RWPE1 (cell line): ENCODE measurements around the gene STING1.
"Not testable (repeated sequence)": the region's sequence is repeated elsewhere in the genome, so short reads cannot be mapped to it uniquely, and the experiment has no call there.

ENCODE experiments used
- CTCF ChIA-PET: fragments of 350-600 bp; sonication (Branson Sonifier 250); formaldehyde crosslinking; extraction: SDS; loops from one replicate; lab custom pipeline; 2021; lab: Yijun Ruan, JAX
- POLR2A ChIA-PET: fragments of 400-600 bp; formaldehyde crosslinking; extraction: SDS; loops from one replicate; lab custom pipeline; 2020; ENCODE audit warnings: antibody characterized with exemption; ENCODE audit not compliant: low non-redundant PET; lab: Yijun Ruan, JAX
- DNase-seq: peaks from one replicate; pipeline ENCODE4 v3.0.0; 2012; ENCODE audit warnings: low spot score
- H3K27ac ChIP-seq: fragments of 450-650 bp; 2 replicates; pipeline ENCODE4 v1.5.1; 2017
- CTCF ChIP-seq: fragments of 450-650 bp; conservative IDR thresholded peaks from 2 replicates; pipeline ENCODE4 v1.5.1; 2017; ENCODE audit warnings: low read depth, mild to moderate bottlenecking

Gene STING1

GRCh38 chr5:139446956-139447779 lies 35.4 kb downstream of the STING1 start:
- ChIA-PET POLR2A (interaction anchor here (0.6 kb wide), 1 partner anchor 52 kb away, joined by 3 read pairs; no protein-coding TSS in a partner anchor), CTCF (interaction anchor here (0.6 to 0.7 kb wide), 3 partner anchors 13 to 74 kb away, joined by 3 to 7 read pairs (median 3); no protein-coding TSS in a partner anchor)
- TF ChIP-seq CTCF = no peak
- peak overlapping the region; percentile 88 for H3K27ac ChIP-seq
- no peak for DNase-seq

GRCh38 chr5:139445325-139446170 lies 37.0 kb downstream of the STING1 start:
- DNase-seq = peak; percentile 83
- peak overlapping the region; percentile 88 for H3K27ac ChIP-seq
- POLR2A ChIA-PET = interaction anchor here (0.7 kb wide), 1 partner anchor 42 kb away, joined by 3 read pairs; the partner anchor contains the start of gene SPATA24
- CTCF ChIA-PET = interaction anchor here (0.9 kb wide), 1 partner anchor 23 kb away, joined by 3 read pairs; no protein-coding TSS in a partner anchor
- TF ChIP-seq CTCF = no peak

DNA sequence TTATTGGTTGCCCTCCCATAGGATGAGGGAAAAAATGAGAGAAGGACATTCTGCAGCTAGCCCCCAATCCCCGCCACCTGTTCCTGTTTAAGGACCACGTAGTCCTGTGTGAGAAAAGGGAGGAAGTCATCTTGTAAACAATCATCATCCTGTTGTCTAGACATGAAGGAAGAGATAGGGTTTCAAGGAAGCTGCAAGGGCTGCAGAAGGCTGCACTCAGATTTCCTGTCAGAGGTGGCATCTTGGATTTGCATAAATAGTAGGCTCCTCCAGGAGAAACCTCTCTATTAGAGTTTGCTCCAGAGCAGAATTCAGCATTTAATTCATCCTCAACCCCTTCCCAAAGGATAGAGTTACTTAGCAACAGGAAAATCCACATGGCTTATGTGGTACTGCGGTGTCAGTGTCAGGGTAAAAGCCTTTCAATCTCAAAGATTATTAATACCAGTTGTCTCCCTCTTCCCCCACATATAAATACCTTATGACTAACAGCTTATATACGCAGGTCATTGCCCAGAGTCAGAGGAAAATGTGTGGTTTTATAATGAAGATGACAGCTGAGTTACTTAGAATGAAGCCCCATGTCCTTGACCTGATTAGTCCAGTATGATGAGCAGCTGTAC lies 38.6 kb downstream of the STING1 start:
- POLR2A ChIA-PET = no interaction called here
- H3K27ac ChIP-seq = peak overlapping the region; percentile 88
- peak; percentile 83 for DNase-seq
- CTCF ChIA-PET = interaction anchor here (0.5 kb wide), 1 partner anchor 670 kb away, joined by 3 read pairs; the partner anchor contains the start of gene PURA
- no peak for TF ChIP-seq CTCF

DNA sequence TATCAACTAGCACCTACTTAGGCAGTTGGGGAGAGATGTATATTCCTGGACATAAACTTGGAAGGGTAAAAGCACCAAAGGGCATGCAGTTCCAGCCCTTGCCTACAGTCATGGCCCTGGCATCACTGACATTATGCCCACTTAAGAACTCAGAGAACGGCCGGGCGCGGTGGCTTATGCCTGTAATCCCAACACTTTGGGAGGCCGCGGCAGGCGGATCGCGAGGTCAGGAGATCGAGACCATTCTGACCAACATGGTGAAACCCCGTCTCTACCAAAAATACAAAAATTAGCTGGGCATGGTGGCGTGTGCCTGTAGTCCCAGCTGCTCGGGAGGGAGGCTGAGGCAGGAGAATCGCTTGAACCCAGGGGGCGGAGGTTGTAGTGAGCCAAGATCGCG lies 42.1 kb downstream of the STING1 start:
- CTCF ChIA-PET = interaction anchor here (0.7 kb wide), 1 partner anchor 78 kb away, joined by 3 read pairs; no protein-coding TSS in a partner anchor
- DNase-seq, H3K27ac ChIP-seq, POLR2A ChIA-PET: not testable (repeated sequence)

DNA sequence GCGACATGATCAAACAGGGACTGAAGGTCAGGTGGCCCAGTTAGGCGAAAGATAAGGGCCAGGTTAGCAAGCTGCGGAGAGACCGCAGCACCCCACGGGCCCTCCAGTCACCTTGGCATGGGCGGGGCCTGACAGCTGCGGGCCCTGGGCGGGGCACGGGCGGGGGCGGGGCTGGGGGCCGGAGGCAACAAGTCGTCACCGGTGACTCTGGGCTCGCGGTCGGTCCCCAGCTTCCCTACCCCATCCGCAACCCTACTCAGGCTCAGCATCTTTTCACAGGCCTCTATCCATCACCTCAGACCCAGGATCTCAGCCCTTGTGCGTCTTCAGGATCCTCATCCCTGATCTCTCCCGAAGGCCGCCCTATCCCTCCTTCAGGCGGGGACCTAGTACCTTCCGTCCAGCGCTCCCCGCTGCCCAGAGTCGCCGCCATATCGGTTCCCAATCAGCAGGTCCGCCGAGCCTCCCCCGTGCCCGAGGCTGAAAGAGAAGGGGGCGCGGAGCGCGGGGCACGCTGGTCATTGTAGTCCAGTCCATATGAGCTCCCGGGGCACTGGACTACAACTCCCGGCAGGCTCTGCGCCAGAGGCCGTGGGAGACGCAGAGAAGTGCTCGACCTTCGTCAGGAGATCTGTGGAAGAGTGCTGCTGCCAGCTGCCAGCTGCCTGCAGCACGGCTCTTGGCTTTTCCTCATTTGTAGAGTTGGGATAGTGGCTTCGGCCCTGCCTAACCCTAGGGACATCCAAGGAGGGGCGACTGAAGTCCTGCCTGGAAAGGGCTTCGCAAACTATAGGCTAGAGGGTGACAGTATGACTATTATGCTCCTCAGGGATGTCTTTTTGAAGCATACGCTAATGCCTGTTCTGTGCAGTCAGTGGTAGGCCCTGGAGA lies 43.3 kb downstream of the STING1 start, which contains the start of gene DNAJC18:
DNAJC18 (minus strand) TSS at position 513 of the 891 bp plus-strand sequence; CDS start at position 433, 80 bp downstream.
- CTCF ChIA-PET = interaction anchor here (0.7 kb wide), 3 partner anchors 78 to 595 kb away, joined by 3 to 6 read pairs (median 4); no protein-coding TSS in a partner anchor
- TF ChIP-seq CTCF = no peak
- peak; percentile 98 for DNase-seq
- POLR2A ChIA-PET = interaction anchor here (1.3 kb wide), 1 partner anchor 43 kb away, joined by 5 read pairs; the partner anchor contains the start of gene STING1
- peak within 1 kb of the TSS; percentile 87 for H3K27ac ChIP-seq

DNA sequence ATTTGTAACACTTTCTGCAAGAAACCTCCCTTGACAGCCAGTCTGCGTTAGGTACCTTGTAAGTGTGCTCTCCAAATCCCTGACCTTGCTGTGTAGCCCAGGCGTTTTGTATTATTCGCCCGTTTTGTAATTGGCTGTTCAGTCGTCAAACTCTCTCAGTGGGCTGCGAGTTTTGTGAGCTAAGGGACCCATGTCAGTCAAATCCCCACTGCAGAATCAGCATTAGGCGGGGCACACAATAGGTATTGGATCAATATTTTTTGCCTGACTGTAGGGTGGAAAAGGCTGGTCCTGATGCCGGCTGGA lies 43.9 kb downstream of the STING1 start:
- no peak for DNase-seq

More for the DNA sequence above, 43.9 kb downstream of the STING1 start:
- H3K27ac ChIP-seq = peak overlapping the region; percentile 87
- TF ChIP-seq CTCF = no peak
- ChIA-PET POLR2A (interaction anchor here (1.3 kb wide), 1 partner anchor 43 kb away, joined by 5 read pairs; the partner anchor contains the start of gene STING1), CTCF (interaction anchor here (0.7 kb wide), 2 partner anchors 83 to 596 kb away, joined by 3 to 4 read pairs; no protein-coding TSS in a partner anchor)
